HEK293 (cell line): ENCODE measurements around the gene ZNF462.

ENCODE experiments used
- KLF1 ChIP-seq: fragments of 450-650 bp; formaldehyde crosslinking; IDR thresholded peaks from 2 replicates; pipeline ENCODE4 v1.5.1; 2016; ENCODE audit warnings: missing biosample characterization, missing genetic modification characterization
- KLF7 ChIP-seq: fragments of 450-650 bp; formaldehyde crosslinking; IDR thresholded peaks from 2 replicates; pipeline ENCODE4 v1.5.1; 2016; ENCODE audit warnings: missing biosample characterization, missing genetic modification characterization, borderline replicate concordance
- ZBTB17 ChIP-seq: fragments of 450-650 bp; formaldehyde crosslinking; IDR thresholded peaks from 2 replicates; pipeline ENCODE4 v1.5.1; 2016; ENCODE audit warnings: missing biosample characterization, missing genetic modification characterization
- ZBTB8A ChIP-seq: fragments of 450-650 bp; formaldehyde crosslinking; IDR thresholded peaks from 2 replicates; pipeline ENCODE4 v1.5.1; 2016; ENCODE audit warnings: missing biosample characterization, missing genetic modification characterization
- ZIC2 ChIP-seq: fragments of 450-650 bp; formaldehyde crosslinking; IDR thresholded peaks from 2 replicates; pipeline ENCODE4 v1.5.1; 2016; ENCODE audit warnings: missing biosample characterization, missing genetic modification characterization
- ZNF169 ChIP-seq: fragments of 450-650 bp; formaldehyde crosslinking; IDR thresholded peaks from 2 replicates; pipeline ENCODE4 v1.5.1; 2016; ENCODE audit warnings: missing biosample characterization, missing genetic modification characterization
- ZNF311 ChIP-seq: fragments of 450-650 bp; formaldehyde crosslinking; IDR thresholded peaks from 2 replicates; pipeline ENCODE4 v1.5.1; 2017; ENCODE audit warnings: missing biosample characterization, missing genetic modification characterization, borderline replicate concordance
- ZNF335 ChIP-seq: fragments of 450-650 bp; formaldehyde crosslinking; conservative IDR thresholded peaks from 2 replicates; pipeline ENCODE4 v1.5.1; 2016; ENCODE audit warnings: missing biosample characterization, missing genetic modification characterization
- ZNF366 ChIP-seq: fragments of 450-650 bp; formaldehyde crosslinking; conservative IDR thresholded peaks from 2 replicates; pipeline ENCODE4 v1.5.1; 2016; ENCODE audit warnings: missing biosample characterization, missing genetic modification characterization
- ZNF510 ChIP-seq: fragments of 450-650 bp; formaldehyde crosslinking; IDR thresholded peaks from 2 replicates; pipeline ENCODE4 v1.5.1; 2018; ENCODE audit warnings: mild to moderate bottlenecking, missing genetic modification characterization, missing biosample characterization; ENCODE audit not compliant: insufficient replicate concordance
- ZNF544 ChIP-seq: fragments of 450-650 bp; formaldehyde crosslinking; IDR thresholded peaks from 2 replicates; pipeline ENCODE4 v1.5.0; 2017; ENCODE audit warnings: missing biosample characterization, missing genetic modification characterization
- ZNF561 ChIP-seq: fragments of 450-650 bp; IDR thresholded peaks from 2 replicates; pipeline ENCODE4 v1.5.1; 2018; ENCODE audit warnings: missing biosample characterization, missing genetic modification characterization, borderline replicate concordance
- ZNF596 ChIP-seq: fragments of 450-650 bp; IDR thresholded peaks from 2 replicates; pipeline ENCODE4 v1.5.0; 2018; ENCODE audit warnings: missing biosample characterization, mild to moderate bottlenecking, missing genetic modification characterization, moderate library complexity
- ZNF600 ChIP-seq: fragments of 450-650 bp; formaldehyde crosslinking; IDR thresholded peaks from 2 replicates; pipeline ENCODE4 v1.5.1; 2016; ENCODE audit warnings: missing biosample characterization, missing genetic modification characterization
- ZNF777 ChIP-seq: fragments of 450-650 bp; formaldehyde crosslinking; IDR thresholded peaks from 2 replicates; pipeline ENCODE4 v1.5.1; 2017; ENCODE audit warnings: missing biosample characterization, missing genetic modification characterization, borderline replicate concordance
- TF ChIP-seq, protein P1 (sequence below): fragments of 450-650 bp; formaldehyde crosslinking; IDR thresholded peaks from 2 replicates; pipeline ENCODE4 v1.5.1; 2016; ENCODE audit warnings: missing biosample characterization, missing genetic modification characterization
- TF ChIP-seq, protein P2 (sequence below): fragments of 450-650 bp; formaldehyde crosslinking; IDR thresholded peaks from 2 replicates; pipeline ENCODE4 v1.5.1; 2016; ENCODE audit warnings: missing biosample characterization, missing genetic modification characterization
- TF ChIP-seq, protein P3 (sequence below): fragments of 450-650 bp; formaldehyde crosslinking; IDR thresholded peaks from 2 replicates; pipeline ENCODE4 v1.5.1; 2016; ENCODE audit warnings: missing biosample characterization, missing genetic modification characterization
- TF ChIP-seq, protein P4 (sequence below): fragments of 450-650 bp; formaldehyde crosslinking; conservative IDR thresholded peaks from 2 replicates; pipeline ENCODE4 v1.5.1; 2016; ENCODE audit warnings: low read depth, missing biosample characterization, missing genetic modification characterization

The ZNF462 gene

DNA sequence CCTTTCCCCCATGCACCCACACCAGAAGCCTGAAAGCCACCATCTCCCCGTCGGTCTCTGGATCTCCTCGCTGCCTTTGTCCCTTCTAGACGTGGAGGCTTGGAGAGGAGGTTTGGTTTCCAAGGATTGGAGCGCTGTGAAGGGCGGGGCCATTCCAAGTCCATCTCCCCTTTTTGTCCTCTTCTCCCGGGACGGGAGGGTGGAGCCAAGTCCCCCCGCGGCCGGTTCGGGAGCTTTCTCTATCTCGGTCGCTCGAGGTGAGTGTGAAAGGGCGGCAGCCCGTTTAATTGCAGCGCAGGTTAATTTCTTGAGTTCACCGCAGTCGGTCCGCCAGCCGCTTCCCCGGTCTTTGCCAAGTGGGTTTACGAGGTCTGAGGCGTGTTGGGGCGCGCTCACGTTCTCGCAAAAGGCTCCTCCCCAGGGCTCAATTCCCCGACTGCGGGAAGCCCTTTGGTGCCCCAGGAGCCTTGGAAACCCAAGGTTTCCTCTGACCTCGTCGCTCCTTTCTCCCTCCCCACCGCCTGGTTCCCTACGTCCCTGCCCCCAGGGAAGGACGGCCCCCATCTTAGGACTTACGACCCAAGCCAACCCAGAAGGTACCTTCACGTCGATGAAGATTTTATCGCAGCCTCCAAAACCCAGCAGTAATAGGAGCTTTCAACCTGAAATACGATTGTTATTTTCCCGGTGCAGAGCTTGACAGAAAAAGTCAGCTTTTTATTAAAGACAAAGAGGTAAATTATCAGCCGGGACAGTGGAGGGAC, 2.8 kb upstream of the ZNF462 start (continued):
- TF ChIP-seq, protein P1, sequence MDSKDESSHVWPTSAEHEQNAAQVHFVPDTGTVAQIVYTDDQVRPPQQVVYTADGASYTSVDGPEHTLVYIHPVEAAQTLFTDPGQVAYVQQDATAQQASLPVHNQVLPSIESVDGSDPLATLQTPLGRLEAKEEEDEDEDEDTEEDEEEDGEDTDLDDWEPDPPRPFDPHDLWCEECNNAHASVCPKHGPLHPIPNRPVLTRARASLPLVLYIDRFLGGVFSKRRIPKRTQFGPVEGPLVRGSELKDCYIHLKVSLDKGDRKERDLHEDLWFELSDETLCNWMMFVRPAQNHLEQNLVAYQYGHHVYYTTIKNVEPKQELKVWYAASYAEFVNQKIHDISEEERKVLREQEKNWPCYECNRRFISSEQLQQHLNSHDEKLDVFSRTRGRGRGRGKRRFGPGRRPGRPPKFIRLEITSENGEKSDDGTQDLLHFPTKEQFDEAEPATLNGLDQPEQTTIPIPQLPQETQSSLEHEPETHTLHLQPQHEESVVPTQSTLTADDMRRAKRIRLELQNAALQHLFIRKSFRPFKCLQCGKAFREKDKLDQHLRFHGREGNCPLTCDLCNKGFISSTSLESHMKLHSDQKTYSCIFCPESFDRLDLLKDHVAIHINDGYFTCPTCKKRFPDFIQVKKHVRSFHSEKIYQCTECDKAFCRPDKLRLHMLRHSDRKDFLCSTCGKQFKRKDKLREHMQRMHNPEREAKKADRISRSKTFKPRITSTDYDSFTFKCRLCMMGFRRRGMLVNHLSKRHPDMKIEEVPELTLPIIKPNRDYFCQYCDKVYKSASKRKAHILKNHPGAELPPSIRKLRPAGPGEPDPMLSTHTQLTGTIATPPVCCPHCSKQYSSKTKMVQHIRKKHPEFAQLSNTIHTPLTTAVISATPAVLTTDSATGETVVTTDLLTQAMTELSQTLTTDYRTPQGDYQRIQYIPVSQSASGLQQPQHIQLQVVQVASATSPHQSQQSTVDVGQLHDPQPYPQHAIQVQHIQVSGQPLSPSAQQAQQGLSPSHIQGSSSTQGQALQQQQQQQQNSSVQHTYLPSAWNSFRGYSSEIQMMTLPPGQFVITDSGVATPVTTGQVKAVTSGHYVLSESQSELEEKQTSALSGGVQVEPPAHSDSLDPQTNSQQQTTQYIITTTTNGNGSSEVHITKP (tag by site-specific recombination) = peak; percentile 23
- TF ChIP-seq ZNF311 (tag by site-specific recombination) (no peak), ZBTB17 (tag by site-specific recombination) (0 out of 2 replicates have a peak, but pooled peaks have one; percentile 28), ZNF366 (tag by site-specific recombination) (peak; percentile 50; the same call in 1 of the 2 replicates), KLF7 (tag by site-specific recombination) (no peak), ZNF544 (tag by site-specific recombination) (no peak), ZNF561 (tag by site-specific recombination) (0 out of 2 replicates have a peak, but pooled peaks have one; percentile 43), ZNF777 (tag by site-specific recombination) (peak; percentile 61; the same call in 1 of the 2 replicates), ZNF169 (tag by site-specific recombination) (no peak), ZIC2 (tag by site-specific recombination) (peak; percentile 80), KLF1 (tag by site-specific recombination) (0 out of 2 replicates have a peak, but pooled peaks have one; percentile 18), ZNF510 (tag by site-specific recombination) (no peak), ZBTB8A (tag by site-specific recombination) (peak; percentile 91), ZNF596 (tag by site-specific recombination) (0 out of 2 replicates have a peak, but pooled peaks have one; percentile 5), ZNF335 (tag by site-specific recombination) (peak; percentile 86), ZNF600 (tag by site-specific recombination) (peak; percentile 26; the same call in 1 of the 2 replicates)
- TF ChIP-seq, protein P2, sequence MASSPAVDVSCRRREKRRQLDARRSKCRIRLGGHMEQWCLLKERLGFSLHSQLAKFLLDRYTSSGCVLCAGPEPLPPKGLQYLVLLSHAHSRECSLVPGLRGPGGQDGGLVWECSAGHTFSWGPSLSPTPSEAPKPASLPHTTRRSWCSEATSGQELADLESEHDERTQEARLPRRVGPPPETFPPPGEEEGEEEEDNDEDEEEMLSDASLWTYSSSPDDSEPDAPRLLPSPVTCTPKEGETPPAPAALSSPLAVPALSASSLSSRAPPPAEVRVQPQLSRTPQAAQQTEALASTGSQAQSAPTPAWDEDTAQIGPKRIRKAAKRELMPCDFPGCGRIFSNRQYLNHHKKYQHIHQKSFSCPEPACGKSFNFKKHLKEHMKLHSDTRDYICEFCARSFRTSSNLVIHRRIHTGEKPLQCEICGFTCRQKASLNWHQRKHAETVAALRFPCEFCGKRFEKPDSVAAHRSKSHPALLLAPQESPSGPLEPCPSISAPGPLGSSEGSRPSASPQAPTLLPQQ (tag by site-specific recombination) = peak; percentile 41; the same call in 1 of the 2 replicates
- TF ChIP-seq, protein P3, sequence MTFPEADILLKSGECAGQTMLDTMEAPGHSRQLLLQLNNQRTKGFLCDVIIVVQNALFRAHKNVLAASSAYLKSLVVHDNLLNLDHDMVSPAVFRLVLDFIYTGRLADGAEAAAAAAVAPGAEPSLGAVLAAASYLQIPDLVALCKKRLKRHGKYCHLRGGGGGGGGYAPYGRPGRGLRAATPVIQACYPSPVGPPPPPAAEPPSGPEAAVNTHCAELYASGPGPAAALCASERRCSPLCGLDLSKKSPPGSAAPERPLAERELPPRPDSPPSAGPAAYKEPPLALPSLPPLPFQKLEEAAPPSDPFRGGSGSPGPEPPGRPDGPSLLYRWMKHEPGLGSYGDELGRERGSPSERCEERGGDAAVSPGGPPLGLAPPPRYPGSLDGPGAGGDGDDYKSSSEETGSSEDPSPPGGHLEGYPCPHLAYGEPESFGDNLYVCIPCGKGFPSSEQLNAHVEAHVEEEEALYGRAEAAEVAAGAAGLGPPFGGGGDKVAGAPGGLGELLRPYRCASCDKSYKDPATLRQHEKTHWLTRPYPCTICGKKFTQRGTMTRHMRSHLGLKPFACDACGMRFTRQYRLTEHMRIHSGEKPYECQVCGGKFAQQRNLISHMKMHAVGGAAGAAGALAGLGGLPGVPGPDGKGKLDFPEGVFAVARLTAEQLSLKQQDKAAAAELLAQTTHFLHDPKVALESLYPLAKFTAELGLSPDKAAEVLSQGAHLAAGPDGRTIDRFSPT (tag by site-specific recombination) = no peak
- TF ChIP-seq, protein P4, sequence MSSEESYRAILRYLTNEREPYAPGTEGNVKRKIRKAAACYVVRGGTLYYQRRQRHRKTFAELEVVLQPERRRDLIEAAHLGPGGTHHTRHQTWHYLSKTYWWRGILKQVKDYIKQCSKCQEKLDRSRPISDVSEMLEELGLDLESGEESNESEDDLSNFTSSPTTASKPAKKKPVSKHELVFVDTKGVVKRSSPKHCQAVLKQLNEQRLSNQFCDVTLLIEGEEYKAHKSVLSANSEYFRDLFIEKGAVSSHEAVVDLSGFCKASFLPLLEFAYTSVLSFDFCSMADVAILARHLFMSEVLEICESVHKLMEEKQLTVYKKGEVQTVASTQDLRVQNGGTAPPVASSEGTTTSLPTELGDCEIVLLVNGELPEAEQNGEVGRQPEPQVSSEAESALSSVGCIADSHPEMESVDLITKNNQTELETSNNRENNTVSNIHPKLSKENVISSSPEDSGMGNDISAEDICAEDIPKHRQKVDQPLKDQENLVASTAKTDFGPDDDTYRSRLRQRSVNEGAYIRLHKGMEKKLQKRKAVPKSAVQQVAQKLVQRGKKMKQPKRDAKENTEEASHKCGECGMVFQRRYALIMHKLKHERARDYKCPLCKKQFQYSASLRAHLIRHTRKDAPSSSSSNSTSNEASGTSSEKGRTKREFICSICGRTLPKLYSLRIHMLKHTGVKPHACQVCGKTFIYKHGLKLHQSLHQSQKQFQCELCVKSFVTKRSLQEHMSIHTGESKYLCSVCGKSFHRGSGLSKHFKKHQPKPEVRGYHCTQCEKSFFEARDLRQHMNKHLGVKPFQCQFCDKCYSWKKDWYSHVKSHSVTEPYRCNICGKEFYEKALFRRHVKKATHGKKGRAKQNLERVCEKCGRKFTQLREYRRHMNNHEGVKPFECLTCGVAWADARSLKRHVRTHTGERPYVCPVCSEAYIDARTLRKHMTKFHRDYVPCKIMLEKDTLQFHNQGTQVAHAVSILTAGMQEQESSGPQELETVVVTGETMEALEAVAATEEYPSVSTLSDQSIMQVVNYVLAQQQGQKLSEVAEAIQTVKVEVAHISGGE (tag by site-specific recombination) = peak; percentile 63
